PFSK-1 (cell line): Measurements from ENCODE around the gene RAB6A. TPM values are rescaled to one million over a fixed set of nuclear protein-coding genes. Genes with fewer than 3 reads are reported as not detected.
A peak's percentile ranks its signal among the peaks of the same experiment; 100 is the strongest.

ENCODE experiments used
- FOXP2 ChIP-seq: optimal IDR thresholded peaks from 2 replicates; pipeline ENCODE3; 2011; ENCODE audit warnings: borderline replicate concordance, control low read depth, inconsistent platforms; ENCODE audit not compliant: insufficient read depth; ENCODE audit errors: extremely low read length, extremely low read depth
- POLR2AphosphoS5 ChIP-seq: IDR thresholded peaks from 2 replicates; pipeline ENCODE4 v1.6.1; 2012; ENCODE audit warnings: low read depth, mild to moderate bottlenecking, control low read depth, low read length, moderate library complexity
- REST ChIP-seq, 2 experiments: IDR thresholded peaks; 2 replicates each; pipeline versions ENCODE4 v1.6.1 to v1.8.0; 2011 to 2012; ENCODE audit warnings: low read depth in 2 of 2, low read length in 2 of 2, control low read depth in 1 of 2, inconsistent platforms in 1 of 2, mild to moderate bottlenecking in 1 of 2, moderate library complexity in 1 of 2; ENCODE audit not compliant: insufficient read depth in 1 of 2
- SIN3A ChIP-seq: IDR thresholded peaks from 2 replicates; pipeline ENCODE4 v1.6.1; 2012; ENCODE audit warnings: mild to moderate bottlenecking, low read length, moderate library complexity, borderline replicate concordance; ENCODE audit not compliant: insufficient read depth
- TAF1 ChIP-seq: IDR thresholded peaks from 2 replicates; pipeline ENCODE4 v1.6.1; 2012; ENCODE audit warnings: low read length, control low read depth, borderline replicate concordance; ENCODE audit not compliant: insufficient read depth
- polyA plus RNA-seq: library from polyadenylated mRNA; unstranded; fragments of >200 nt; gene quantifications from one replicate; pipeline ENCODE4 v1.2.1, GENCODE V29; 2012; ENCODE audit warnings: low read depth, missing spikeins; ENCODE audit not compliant: insufficient read length

Gene RAB6A
- 69.0 TPM for polyA plus RNA-seq

- TF ChIP-seq FOXP2 (peak; percentile 82), POLR2AphosphoS5 (peak; percentile 88), REST (IDR thresholded peaks at IDR 0.05; ENCODE audit: insufficient read depth in 1 of 2, low read depth in 2 of 2, low read length in 2 of 2) (peak; percentile 60 to 64; a peak in 3 of 4 replicates), TAF1 (peak; percentile 90), SIN3A (peak; percentile 78; the same call in 1 of the 2 replicates)
These were observed at the start of gene RAB6A for GRCh38 chr11:73760679-73761402. TSS of gene RAB6A (minus strand) at chr11:73761074. CDS start at chr11:73760635, 439 bp downstream.

- TF ChIP-seq REST (IDR thresholded peaks at IDR 0.05; ENCODE audit: insufficient read depth in 1 of 2, low read depth in 2 of 2, low read length in 2 of 2) (no peak), FOXP2 (no peak), POLR2AphosphoS5 (no peak), SIN3A (no peak), TAF1 (no peak)
These were observed 49.8 kb upstream of the RAB6A start for GRCh38 chr11:73810637-73811036.

DNA sequence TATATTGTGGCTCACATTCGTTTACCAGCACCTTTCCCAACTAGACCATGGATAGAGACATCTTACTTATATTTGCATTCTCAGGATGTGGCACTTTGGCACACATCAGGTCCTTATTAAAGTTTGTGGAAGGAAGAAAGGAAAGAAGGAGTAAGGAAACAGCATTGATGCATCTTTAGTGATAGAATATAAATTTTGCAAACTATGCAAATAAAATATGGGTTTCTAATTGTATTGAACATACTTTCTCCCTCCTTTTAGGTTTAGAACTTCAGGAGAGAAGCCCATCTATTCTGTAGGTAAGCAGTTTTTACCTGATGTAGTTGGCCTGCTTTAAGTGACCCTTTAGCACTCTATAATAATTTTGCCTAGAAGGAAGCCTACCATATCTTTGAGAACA lies 47.2 kb upstream of the RAB6A start:
- TF ChIP-seq SIN3A (no peak), FOXP2 (no peak), POLR2AphosphoS5 (no peak), REST (IDR thresholded peaks at IDR 0.05; ENCODE audit: insufficient read depth in 1 of 2, low read depth in 2 of 2, low read length in 2 of 2) (no peak), TAF1 (no peak)

DNA sequence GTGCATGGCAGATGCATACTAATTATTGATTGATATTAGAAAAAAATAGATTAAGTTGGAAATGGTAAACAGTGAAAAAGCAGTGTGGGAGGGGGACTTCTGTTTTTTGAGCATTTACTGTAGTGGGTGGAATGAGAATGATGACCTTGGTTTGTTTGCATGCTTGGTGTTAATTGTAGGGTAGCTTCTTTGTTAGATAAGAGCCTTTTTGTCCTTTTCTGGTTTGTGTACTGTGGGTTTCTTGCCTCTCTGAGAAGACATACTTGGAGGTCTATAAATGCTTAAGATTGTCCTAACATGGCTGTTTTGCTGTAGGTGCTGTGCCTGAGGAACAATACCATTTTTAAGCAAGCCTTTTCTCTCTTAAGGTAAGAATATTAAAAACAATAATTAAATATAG lies 43.8 kb upstream of the RAB6A start:
- no peak for TF ChIP-seq SIN3A
- TF ChIP-seq FOXP2: no peak
- TF ChIP-seq POLR2AphosphoS5: no peak
- TF ChIP-seq TAF1: no peak
- TF ChIP-seq REST (IDR thresholded peaks at IDR 0.05; ENCODE audit: insufficient read depth in 1 of 2, low read depth in 2 of 2, low read length in 2 of 2): no peak
